A549 (cell line): Measurements from ENCODE around the gene SF1. TPM values are rescaled to one million over a fixed set of nuclear protein-coding genes. Genes with fewer than 3 reads are reported as not detected.

Experiments
- ATAC-seq, 2 experiments: fragments of 200-7000 bp in 1 of 2; fragments of >200 bp in 1 of 2; cut with Nextera tagmentation in 1 of 2; cut with Tn5 transposase in 1 of 2; 3 replicates each; pipeline versions ENCODE4 v1.8.0 to v1.9.1; 2018 to 2020; ENCODE audit warnings: mild to moderate bottlenecking in 1 of 2, moderate library complexity in 1 of 2
- CTCF ChIA-PET: fragments of 300-600 bp; sonication (Branson Sonifier 250); formaldehyde crosslinking; extraction: SDS; loops from one replicate; lab custom pipeline; 2021; ENCODE audit warnings: antibody characterized with exemption, inconsistent platforms; lab: Yijun Ruan, JAX
- POLR2A ChIA-PET: fragments of 350-600 bp; formaldehyde crosslinking; extraction: SDS; loops from one replicate; lab custom pipeline; 2021; ENCODE audit warnings: antibody characterized with exemption, inconsistent platforms; lab: Yijun Ruan, JAX
- DNase-seq, 2 experiments: peaks; one replicate each; pipeline versions ENCODE4 v3.0.0 to v3.0.0-alpha.2; 2011 to 2016; ENCODE audit warnings: low read depth in 1 of 2, low spot score in 1 of 2
- FAIRE-seq: peaks from 2 replicates; lab custom pipeline; 2011; peaks lifted over from hg19 to GRCh38; lab: Jason Lieb, UNC
- H3K27ac ChIP-seq, 2 experiments: fragments of >200 bp; sonication (Bioruptor Twin); formaldehyde crosslinking; 3 replicates each; pipeline ENCODE4 v1.5.1; 2016 to 2017
- H3K4me1 ChIP-seq: fragments of >200 bp; sonication (Bioruptor Twin); formaldehyde crosslinking; 3 replicates; pipeline ENCODE4 v1.6.1; 2016
- H3K4me2 ChIP-seq: fragments of >200 bp; sonication (Bioruptor Twin); formaldehyde crosslinking; 3 replicates; pipeline ENCODE4 v1.6.1; 2016
- H3K4me3 ChIP-seq: fragments of >200 bp; sonication (Bioruptor Twin); formaldehyde crosslinking; 3 replicates; pipeline ENCODE4 v1.5.1; 2016
- H3K9me3 ChIP-seq: fragments of >200 bp; sonication (Bioruptor Twin); formaldehyde crosslinking; 3 replicates; pipeline ENCODE4 v1.6.1; 2016
- CBX2 ChIP-seq: fragments of 200-600 bp; sonication (generic); IDR thresholded peaks from 2 replicates; pipeline ENCODE4 v1.6.1; 2016; ENCODE audit warnings: low read depth, mild to moderate bottlenecking, borderline replicate concordance
- CEBPB ChIP-seq, 2 experiments: fragments of >200 bp in 1 of 2; sonication (Bioruptor Twin) in 1 of 2; formaldehyde crosslinking in 1 of 2; IDR thresholded peaks; 2 replicates each; pipeline ENCODE4 v1.6.1; 2012 to 2016
- EHF ChIP-seq: fragments of 250-450 bp; sonication (Bioruptor Pico); IDR thresholded peaks from 2 replicates; pipeline ENCODE4 v1.5.0; 2020; ENCODE audit warnings: mild to moderate bottlenecking
- ESRRA ChIP-seq: fragments of 150-350 bp; IDR thresholded peaks from 2 replicates; pipeline ENCODE4 v1.6.1; 2014; ENCODE audit warnings: mild to moderate bottlenecking, low read length, borderline replicate concordance
- HDAC2 ChIP-seq: fragments of 200-600 bp; sonication (generic); IDR thresholded peaks from 2 replicates; pipeline ENCODE4 v1.6.1; 2016
- HEYL ChIP-seq: fragments of 250-450 bp; sonication (Bioruptor Pico); IDR thresholded peaks from 2 replicates; pipeline ENCODE4 v1.8.0; 2021; ENCODE audit warnings: mild to moderate bottlenecking, moderate library complexity
- HOXB5 ChIP-seq: fragments of 250-450 bp; sonication (Bioruptor Pico); IDR thresholded peaks from 2 replicates; pipeline ENCODE4 v1.5.0; 2020; ENCODE audit warnings: mild to moderate bottlenecking, moderate library complexity
- JUNB ChIP-seq: fragments of >200 bp; sonication (Bioruptor Twin); formaldehyde crosslinking; IDR thresholded peaks from 2 replicates; pipeline ENCODE4 v1.6.1; 2016
- MYC ChIP-seq: IDR thresholded peaks from 2 replicates; pipeline ENCODE4 v1.6.1; 2012; ENCODE audit warnings: mild to moderate bottlenecking, inconsistent platforms, low read length, improper control_type of control experiment, borderline replicate concordance
- NPAS2 ChIP-seq: fragments of 250-450 bp; sonication (Bioruptor Pico); IDR thresholded peaks from 2 replicates; pipeline ENCODE4 v1.8.0; 2022; ENCODE audit warnings: mild to moderate bottlenecking, moderate library complexity, borderline replicate concordance
- POLR2A ChIP-seq: IDR thresholded peaks from 2 replicates; pipeline ENCODE4 v1.6.1; 2012; ENCODE audit warnings: mild to moderate bottlenecking, low read length
- POLR2AphosphoS2 ChIP-seq: conservative IDR thresholded peaks from 2 replicates; pipeline ENCODE4 v1.6.1; 2012; ENCODE audit warnings: low read length, improper control_type of control experiment, inconsistent platforms
- RARB ChIP-seq: fragments of 250-450 bp; sonication (Bioruptor Pico); IDR thresholded peaks from 2 replicates; pipeline ENCODE4 v1.8.0; 2021; ENCODE audit warnings: mild to moderate bottlenecking, moderate library complexity
- RFX5 ChIP-seq: fragments of 450-650 bp; IDR thresholded peaks from 2 replicates; pipeline ENCODE4 v1.7.1; 2014; ENCODE audit warnings: antibody characterized with exemption, mild to moderate bottlenecking, moderate library complexity
- RNF2 ChIP-seq: fragments of 200-600 bp; sonication (generic); IDR thresholded peaks from 2 replicates; pipeline ENCODE4 v1.6.1; 2016; ENCODE audit warnings: low read depth, mild to moderate bottlenecking, antibody characterized with exemption, moderate library complexity, borderline replicate concordance
- SREBF2 ChIP-seq: fragments of 450-650 bp; IDR thresholded peaks from 2 replicates; pipeline ENCODE4 v1.6.1; 2014; ENCODE audit warnings: mild to moderate bottlenecking, moderate library complexity
- TP53 ChIP-seq: fragments of 250-450 bp; sonication (Bioruptor Pico); IDR thresholded peaks from 2 replicates; pipeline ENCODE4 v1.5.0; 2021; ENCODE audit warnings: mild to moderate bottlenecking, moderate library complexity
- ZC3H11A ChIP-seq: fragments of 450-650 bp; IDR thresholded peaks from 2 replicates; pipeline ENCODE4 v1.6.1; 2014; ENCODE audit warnings: antibody characterized with exemption, mild to moderate bottlenecking
- ZFP36 ChIP-seq: fragments of 450-650 bp; IDR thresholded peaks from 2 replicates; pipeline ENCODE4 v1.6.1; 2014; ENCODE audit warnings: borderline replicate concordance; ENCODE audit not compliant: partially characterized antibody
- ZSCAN20 ChIP-seq: fragments of 250-450 bp; sonication (Bioruptor Pico); IDR thresholded peaks from 2 replicates; pipeline ENCODE4 v1.8.0; 2022; ENCODE audit warnings: mild to moderate bottlenecking, moderate library complexity
- WGBS: methylation state at CpG from one replicate; pipeline ENCODE4 v1.1.6; 2017; ENCODE audit errors: missing lambda C conversion rate; 5-methylcytosine and 5-hydroxymethylcytosine counted together
- polyA plus RNA-seq, 4 experiments: library from polyadenylated mRNA; depleted of rRNA in 3 of 4; stranded (reverse); fragments of >200 nt; fragmentation: RNase III in 1 of 4; extraction: RNeasy Plus Mini Kit Qiagen cat#74134 plus additional on column Dnase treatment in 1 of 4; gene quantifications; 2 replicates in 3 of 4; 3 replicates in 1 of 4; pipeline ENCODE4 v1.2.3, GENCODE V29; 2011 to 2017
- TF ChIP-seq, protein P1 (sequence below): fragments of 250-450 bp; sonication (Bioruptor Pico); IDR thresholded peaks from 2 replicates; pipeline ENCODE4 v1.5.0; 2021; ENCODE audit warnings: mild to moderate bottlenecking, moderate library complexity, borderline replicate concordance
- TF ChIP-seq, protein P2 (sequence below): fragments of 200-600 bp; sonication (generic); IDR thresholded peaks from 2 replicates; pipeline ENCODE4 v1.6.1; 2016; ENCODE audit warnings: antibody characterized with exemption, mild to moderate bottlenecking, moderate library complexity
- TF ChIP-seq, protein P3 (sequence below): IDR thresholded peaks from 2 replicates; pipeline ENCODE4 v1.6.1; 2012; ENCODE audit warnings: low read depth, borderline replicate concordance
- TF ChIP-seq, protein P4 (sequence below): IDR thresholded peaks from 2 replicates; pipeline ENCODE4 v1.6.1; 2012
- TF ChIP-seq, protein P5 (sequence below): fragments of 150-350 bp; IDR thresholded peaks from 2 replicates; pipeline ENCODE4 v1.6.1; 2014; ENCODE audit warnings: low read depth, mild to moderate bottlenecking, low read length

SF1 gene
- polyA plus RNA-seq, 2 of the 4 experiments (the other 2 are of a cell fraction), result 104 to 310 TPM

DNA sequence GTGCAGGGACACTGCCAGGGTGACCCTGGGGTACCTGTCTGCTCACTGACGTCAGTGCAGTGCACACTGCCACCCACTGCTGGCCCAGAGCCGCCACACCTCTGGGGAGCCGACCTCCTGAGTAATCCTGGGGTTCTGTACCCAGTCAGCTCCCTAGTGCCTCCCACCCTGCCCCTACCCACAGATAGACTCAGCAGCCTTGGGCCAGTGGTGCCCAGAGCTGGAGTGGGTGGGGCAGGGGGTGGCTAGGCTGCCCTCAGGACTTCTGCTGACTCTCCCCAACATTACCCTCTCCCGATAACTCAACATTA, 61.1 kb downstream of the SF1 start:
- TF ChIP-seq, protein P1, sequence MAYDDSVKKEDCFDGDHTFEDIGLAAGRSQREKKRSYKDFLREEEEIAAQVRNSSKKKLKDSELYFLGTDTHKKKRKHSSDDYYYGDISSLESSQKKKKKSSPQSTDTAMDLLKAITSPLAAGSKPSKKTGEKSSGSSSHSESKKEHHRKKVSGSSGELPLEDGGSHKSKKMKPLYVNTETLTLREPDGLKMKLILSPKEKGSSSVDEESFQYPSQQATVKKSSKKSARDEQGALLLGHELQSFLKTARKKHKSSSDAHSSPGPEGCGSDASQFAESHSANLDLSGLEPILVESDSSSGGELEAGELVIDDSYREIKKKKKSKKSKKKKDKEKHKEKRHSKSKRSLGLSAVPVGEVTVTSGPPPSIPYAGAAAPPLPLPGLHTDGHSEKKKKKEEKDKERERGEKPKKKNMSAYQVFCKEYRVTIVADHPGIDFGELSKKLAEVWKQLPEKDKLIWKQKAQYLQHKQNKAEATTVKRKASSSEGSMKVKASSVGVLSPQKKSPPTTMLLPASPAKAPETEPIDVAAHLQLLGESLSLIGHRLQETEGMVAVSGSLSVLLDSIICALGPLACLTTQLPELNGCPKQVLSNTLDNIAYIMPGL (CRISPR knock-in tag), result no peak
- TF ChIP-seq, protein P2, sequence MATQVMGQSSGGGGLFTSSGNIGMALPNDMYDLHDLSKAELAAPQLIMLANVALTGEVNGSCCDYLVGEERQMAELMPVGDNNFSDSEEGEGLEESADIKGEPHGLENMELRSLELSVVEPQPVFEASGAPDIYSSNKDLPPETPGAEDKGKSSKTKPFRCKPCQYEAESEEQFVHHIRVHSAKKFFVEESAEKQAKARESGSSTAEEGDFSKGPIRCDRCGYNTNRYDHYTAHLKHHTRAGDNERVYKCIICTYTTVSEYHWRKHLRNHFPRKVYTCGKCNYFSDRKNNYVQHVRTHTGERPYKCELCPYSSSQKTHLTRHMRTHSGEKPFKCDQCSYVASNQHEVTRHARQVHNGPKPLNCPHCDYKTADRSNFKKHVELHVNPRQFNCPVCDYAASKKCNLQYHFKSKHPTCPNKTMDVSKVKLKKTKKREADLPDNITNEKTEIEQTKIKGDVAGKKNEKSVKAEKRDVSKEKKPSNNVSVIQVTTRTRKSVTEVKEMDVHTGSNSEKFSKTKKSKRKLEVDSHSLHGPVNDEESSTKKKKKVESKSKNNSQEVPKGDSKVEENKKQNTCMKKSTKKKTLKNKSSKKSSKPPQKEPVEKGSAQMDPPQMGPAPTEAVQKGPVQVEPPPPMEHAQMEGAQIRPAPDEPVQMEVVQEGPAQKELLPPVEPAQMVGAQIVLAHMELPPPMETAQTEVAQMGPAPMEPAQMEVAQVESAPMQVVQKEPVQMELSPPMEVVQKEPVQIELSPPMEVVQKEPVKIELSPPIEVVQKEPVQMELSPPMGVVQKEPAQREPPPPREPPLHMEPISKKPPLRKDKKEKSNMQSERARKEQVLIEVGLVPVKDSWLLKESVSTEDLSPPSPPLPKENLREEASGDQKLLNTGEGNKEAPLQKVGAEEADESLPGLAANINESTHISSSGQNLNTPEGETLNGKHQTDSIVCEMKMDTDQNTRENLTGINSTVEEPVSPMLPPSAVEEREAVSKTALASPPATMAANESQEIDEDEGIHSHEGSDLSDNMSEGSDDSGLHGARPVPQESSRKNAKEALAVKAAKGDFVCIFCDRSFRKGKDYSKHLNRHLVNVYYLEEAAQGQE, result no peak
- TF ChIP-seq RARB (CRISPR knock-in tag) (no peak), HOXB5 (CRISPR knock-in tag) (no peak), NPAS2 (CRISPR knock-in tag) (no peak), POLR2A (no peak), TP53 (CRISPR knock-in tag) (no peak), ZC3H11A (no peak), MYC (no peak)
- TF ChIP-seq, protein P3, sequence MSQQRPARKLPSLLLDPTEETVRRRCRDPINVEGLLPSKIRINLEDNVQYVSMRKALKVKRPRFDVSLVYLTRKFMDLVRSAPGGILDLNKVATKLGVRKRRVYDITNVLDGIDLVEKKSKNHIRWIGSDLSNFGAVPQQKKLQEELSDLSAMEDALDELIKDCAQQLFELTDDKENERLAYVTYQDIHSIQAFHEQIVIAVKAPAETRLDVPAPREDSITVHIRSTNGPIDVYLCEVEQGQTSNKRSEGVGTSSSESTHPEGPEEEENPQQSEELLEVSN, result no peak
- H3K4me2 ChIP-seq, result no peak overlapping the region
- no peaks in the 10 kb centered on the region for H3K9me3 ChIP-seq
- ATAC-seq, result no peak; a peak in 1 of 6 replicates
- CTCF ChIA-PET, result interaction anchor here (0.6 to 8.1 kb wide), 7 partner anchors 9 to 262 kb away, joined by 3 to 48 read pairs (median 6); partner anchors contain the start of gene RASGRP2
- POLR2A ChIA-PET, result no interaction called here
- no peak overlapping the region for H3K4me3 ChIP-seq
- 91% methylated on average over 1 of the region's 4 CpGs for whole genome bisulfite sequencing
- DNase-seq, result no peak
- H3K27ac ChIP-seq, result no peak overlapping the region
- no peak for FAIRE-seq
- peaks cover 4% of the 10 kb centered on the region; the same call in 1 of the 3 replicates for H3K4me1 ChIP-seq

DNA sequence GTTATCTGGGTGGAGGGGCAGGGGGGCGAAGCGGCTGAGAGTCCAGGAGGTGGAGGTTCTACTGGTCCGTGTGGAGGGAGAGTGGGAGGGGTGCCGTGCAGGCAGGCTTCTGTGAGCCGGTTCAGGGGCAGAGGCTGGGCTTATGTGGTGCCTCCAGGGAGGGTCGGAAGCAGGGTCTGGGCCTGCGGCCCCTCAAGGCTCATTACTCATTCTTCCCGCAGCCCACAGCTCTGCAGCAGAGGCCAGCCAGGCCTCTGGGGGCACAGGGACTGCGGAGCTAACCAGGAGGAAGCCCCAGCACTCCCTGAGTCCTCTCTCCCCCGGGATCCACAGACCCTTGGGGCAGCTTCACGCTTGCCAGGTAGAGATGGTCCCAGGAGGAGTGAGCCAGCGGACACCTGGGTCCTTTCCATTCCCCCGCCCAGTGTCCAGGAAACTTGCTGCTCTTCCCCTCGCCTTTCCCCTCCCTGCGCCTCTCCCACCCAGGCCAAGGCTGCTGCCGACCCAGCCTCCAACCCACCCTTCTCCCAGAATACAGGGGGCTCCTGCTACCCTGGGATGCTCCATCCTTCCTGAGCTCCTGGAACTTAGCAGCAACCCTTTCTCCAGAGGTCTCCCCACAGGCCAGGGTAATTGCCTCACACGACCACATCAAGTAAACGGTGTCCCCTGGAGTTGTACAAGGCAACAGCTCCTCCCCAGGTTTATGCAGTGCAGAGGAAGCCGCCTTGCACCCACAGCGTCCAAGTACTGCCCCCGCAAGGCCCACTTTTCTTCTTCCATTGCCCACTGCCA, 61.7 kb downstream of the SF1 start:
- peaks cover 4% of the 10 kb centered on the region; the same call in 1 of the 3 replicates for H3K4me1 ChIP-seq
- 45% methylated on average over 21 of the region's 21 CpGs for WGBS
- no peak overlapping the region for H3K4me3 ChIP-seq
- ATAC-seq (peak in 1 of 2 experiments; percentile 20; a peak in 3 of 6 replicates), DNase-seq (no peak), FAIRE-seq (no peak)
- no peak overlapping the region for H3K27ac ChIP-seq
- no peaks in the 10 kb centered on the region for H3K9me3 ChIP-seq
- no peak overlapping the region for H3K4me2 ChIP-seq
- ChIA-PET POLR2A (no interaction called here), CTCF (interaction anchor here (0.6 to 8.1 kb wide), 10 partner anchors 8 to 262 kb away, joined by 3 to 48 read pairs (median 4); partner anchors contain the start of gene RASGRP2)
- TF ChIP-seq, protein P4, sequence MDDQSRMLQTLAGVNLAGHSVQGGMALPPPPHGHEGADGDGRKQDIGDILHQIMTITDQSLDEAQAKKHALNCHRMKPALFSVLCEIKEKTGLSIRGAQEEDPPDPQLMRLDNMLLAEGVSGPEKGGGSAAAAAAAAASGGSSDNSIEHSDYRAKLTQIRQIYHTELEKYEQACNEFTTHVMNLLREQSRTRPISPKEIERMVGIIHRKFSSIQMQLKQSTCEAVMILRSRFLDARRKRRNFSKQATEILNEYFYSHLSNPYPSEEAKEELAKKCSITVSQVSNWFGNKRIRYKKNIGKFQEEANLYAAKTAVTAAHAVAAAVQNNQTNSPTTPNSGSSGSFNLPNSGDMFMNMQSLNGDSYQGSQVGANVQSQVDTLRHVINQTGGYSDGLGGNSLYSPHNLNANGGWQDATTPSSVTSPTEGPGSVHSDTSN, result no peak
- TF ChIP-seq ZSCAN20 (CRISPR knock-in tag) (no peak), CEBPB (IDR thresholded peaks at IDR 0.05) (no peak), ESRRA (no peak), EHF (CRISPR knock-in tag) (no peak), POLR2AphosphoS2 (no peak), HEYL (CRISPR knock-in tag) (no peak), HDAC2 (no peak), RNF2 (no peak), CBX2 (no peak), RFX5 (no peak), SREBF2 (no peak), ZFP36 (no peak), TP53 (CRISPR knock-in tag) (no peak), JUNB (no peak)
- TF ChIP-seq, protein P5, sequence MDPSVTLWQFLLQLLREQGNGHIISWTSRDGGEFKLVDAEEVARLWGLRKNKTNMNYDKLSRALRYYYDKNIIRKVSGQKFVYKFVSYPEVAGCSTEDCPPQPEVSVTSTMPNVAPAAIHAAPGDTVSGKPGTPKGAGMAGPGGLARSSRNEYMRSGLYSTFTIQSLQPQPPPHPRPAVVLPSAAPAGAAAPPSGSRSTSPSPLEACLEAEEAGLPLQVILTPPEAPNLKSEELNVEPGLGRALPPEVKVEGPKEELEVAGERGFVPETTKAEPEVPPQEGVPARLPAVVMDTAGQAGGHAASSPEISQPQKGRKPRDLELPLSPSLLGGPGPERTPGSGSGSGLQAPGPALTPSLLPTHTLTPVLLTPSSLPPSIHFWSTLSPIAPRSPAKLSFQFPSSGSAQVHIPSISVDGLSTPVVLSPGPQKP, result no peak
- TF ChIP-seq, protein P3, result no peak
